Endothelial cell (in vitro differentiated cells): ENCODE data around the gene PRPF6. TPM values are rescaled to one million over a fixed set of nuclear protein-coding genes. Genes with fewer than 3 reads are reported as not detected.

ENCODE experiments used
- DNase-seq: peaks from one replicate; pipeline ENCODE4 v3.0.0; 2021; ENCODE audit warnings: low spot score
- H3K27ac Mint-ChIP-seq: one replicate; pipeline ENCODE4 v1.8.0; 2021; ENCODE audit warnings: mixed read lengths, inconsistent platforms; ENCODE audit not compliant: unreplicated experiment
- H3K27me3 Mint-ChIP-seq: one replicate; pipeline ENCODE4 v1.8.0; 2021; ENCODE audit warnings: mild to moderate bottlenecking, moderate library complexity, mixed read lengths, inconsistent platforms; ENCODE audit not compliant: unreplicated experiment
- H3K36me3 Mint-ChIP-seq: one replicate; pipeline ENCODE4 v1.8.0; 2021; ENCODE audit warnings: mild to moderate bottlenecking, low read depth, mixed read lengths, inconsistent platforms; ENCODE audit not compliant: unreplicated experiment
- H3K4me1 Mint-ChIP-seq: one replicate; pipeline ENCODE4 v1.8.0; 2021; ENCODE audit warnings: mild to moderate bottlenecking, mixed read lengths, inconsistent platforms; ENCODE audit not compliant: unreplicated experiment
- H3K4me3 Mint-ChIP-seq: one replicate; pipeline ENCODE4 v1.8.0; 2021; ENCODE audit warnings: mild to moderate bottlenecking, mixed read lengths, inconsistent platforms; ENCODE audit not compliant: unreplicated experiment
- H3K9me3 Mint-ChIP-seq: one replicate; pipeline ENCODE4 v1.8.0; 2021; ENCODE audit warnings: mixed read lengths, inconsistent platforms; ENCODE audit not compliant: unreplicated experiment
- CTCF ChIP-seq: fragments of 200-600 bp; sonication (generic); IDR thresholded peaks from one replicate; pipeline ENCODE4 v1.5.0; 2021; ENCODE audit warnings: antibody characterized with exemption; ENCODE audit not compliant: unreplicated experiment
- total RNA-seq: library from RNA; stranded (reverse); fragmentation: NEBNext Ultra II Directional; extraction: Animal tissue kit (Norgen Biotek cat#: 25700); gene quantifications from one replicate; pipeline ENCODE4 v1.2.1, GENCODE V29; 2021; ENCODE audit not compliant: unreplicated experiment

Gene PRPF6
- total RNA-seq, 1 donor from 2014 or later = 73.4 TPM

DNA sequence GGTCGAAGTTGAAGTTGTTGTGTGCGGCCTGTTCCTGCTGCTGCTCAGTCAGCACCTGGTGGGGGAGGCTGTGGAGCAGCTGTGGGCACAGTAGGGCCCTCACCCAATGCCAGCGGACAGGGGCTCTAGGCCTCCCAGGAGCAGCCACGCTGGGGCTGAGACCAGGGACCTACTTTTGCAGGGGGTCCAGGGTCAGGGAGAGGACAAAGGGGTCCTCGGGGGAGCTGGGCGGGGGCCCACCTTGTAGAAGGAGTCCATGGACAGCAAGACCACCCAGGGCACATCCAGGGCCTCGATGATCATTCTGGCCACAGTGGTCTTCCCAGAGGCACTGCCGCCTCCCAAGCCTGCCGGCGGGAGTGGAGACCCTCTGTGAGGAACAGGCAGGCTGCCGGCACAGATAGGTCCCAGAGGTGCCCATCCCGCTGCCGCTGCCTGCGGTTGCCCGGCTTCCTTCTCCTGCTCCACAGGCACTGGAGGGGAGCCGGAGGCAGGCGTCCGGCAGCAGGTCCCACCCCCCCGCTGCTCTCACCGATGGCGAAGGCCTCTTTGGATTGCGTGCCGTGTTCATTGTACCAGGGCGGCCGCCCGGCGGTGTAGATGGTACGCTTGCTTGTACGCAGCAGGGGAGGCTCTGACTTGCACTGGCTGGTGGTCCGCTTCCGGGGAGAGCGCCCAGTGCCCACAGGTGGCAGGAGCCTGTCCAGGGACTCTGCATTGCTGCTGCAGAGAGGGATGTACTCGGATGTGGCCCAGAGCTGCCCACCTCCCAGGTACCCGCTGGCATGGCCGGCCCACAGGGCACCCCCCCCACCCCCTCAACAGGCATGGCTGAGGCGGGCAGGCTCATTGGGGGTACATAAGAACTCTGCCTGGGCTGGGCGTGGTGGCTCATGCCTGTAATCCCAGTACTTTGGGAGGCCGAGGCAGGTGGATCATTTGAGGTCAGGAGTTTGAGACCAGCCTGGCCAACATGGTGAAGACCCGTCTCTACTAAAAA lies 34.7 kb upstream of the PRPF6 start:
- H3K4me1 Mint-ChIP-seq = peaks cover 18% of the 10 kb centered on the region
- no peak for DNase-seq
- H3K27me3 Mint-ChIP-seq = peaks cover 21% of the 10 kb centered on the region
- H3K4me3 Mint-ChIP-seq = no peak overlapping the region
- no peaks in the 10 kb centered on the region for H3K9me3 Mint-ChIP-seq
- peaks cover 15% of the 10 kb centered on the region for H3K36me3 Mint-ChIP-seq
- no peak for TF ChIP-seq CTCF
- no peak overlapping the region for H3K27ac Mint-ChIP-seq

- Mint-ChIP-seq H3K27me3 (peaks cover 21% of the 10 kb centered on the region), H3K9me3 (no peaks in the 10 kb centered on the region), H3K27ac (peak overlapping the region; percentile 48), H3K4me1 (peaks cover 18% of the 10 kb centered on the region), H3K36me3 (peaks cover 15% of the 10 kb centered on the region), H3K4me3 (peak overlapping the region; percentile 18)
- DNase-seq = no peak
- no peak for TF ChIP-seq CTCF
Measured at GRCh38 chr20:63946986-63947637, 33.8 kb upstream of the PRPF6 start.

- Mint-ChIP-seq H3K4me1 (peaks cover 18% of the 10 kb centered on the region), H3K9me3 (no peaks in the 10 kb centered on the region), H3K27me3 (peaks cover 22% of the 10 kb centered on the region), H3K27ac (no peak overlapping the region), H3K4me3 (no peak overlapping the region), H3K36me3 (peaks cover 15% of the 10 kb centered on the region)
- TF ChIP-seq CTCF = no peak
- DNase-seq = no peak
Measured at GRCh38 chr20:63947638-63948456, 33.1 kb upstream of the PRPF6 start.

DNA sequence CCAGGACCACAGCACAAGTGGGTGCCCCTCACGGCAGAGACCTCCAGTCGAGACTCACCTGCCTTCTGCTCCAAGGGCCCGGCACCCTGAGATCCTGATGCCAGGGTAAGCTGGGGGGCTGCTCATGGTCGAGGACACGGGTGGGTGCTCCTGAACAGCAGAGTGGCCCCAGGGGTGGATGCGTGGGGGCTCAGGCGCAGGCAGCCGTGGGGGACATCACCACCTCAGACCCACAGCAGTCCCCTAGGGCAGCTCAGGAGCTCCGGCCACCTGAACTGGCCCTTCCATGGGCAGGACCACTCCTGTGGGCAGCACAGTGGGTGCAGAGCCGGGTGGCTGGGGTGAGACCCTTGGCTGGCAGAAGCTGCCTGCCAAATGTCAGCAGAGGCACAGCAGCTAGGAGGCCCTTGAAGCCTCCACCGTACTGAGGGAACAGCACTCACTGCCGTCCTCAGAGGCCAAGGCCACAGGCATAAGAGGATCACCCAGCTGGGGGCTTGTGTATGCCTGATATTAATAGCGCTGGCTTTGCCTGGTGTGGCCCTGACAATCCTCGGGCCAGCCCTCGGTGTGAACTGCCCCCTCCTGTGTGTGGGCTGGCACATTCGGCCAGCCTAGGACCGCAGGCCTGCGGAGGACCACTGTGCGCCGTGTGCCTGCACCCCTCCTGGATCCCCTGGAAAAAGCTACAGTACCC lies 30.1 kb upstream of the PRPF6 start:
- H3K4me3 Mint-ChIP-seq = no peak overlapping the region
- no peaks in the 10 kb centered on the region for H3K9me3 Mint-ChIP-seq
- H3K27me3 Mint-ChIP-seq = peaks cover 33% of the 10 kb centered on the region
- peaks cover 5% of the 10 kb centered on the region for H3K36me3 Mint-ChIP-seq
- DNase-seq = no peak
- no peak for TF ChIP-seq CTCF
- H3K27ac Mint-ChIP-seq = no peak overlapping the region
- peaks cover 23% of the 10 kb centered on the region for H3K4me1 Mint-ChIP-seq
